Uterus (tissue), 2 donors: ENCODE data around the gene SEMA4G.

Source experiments
- CTCF ChIP-seq, 4 experiments: fragments of 200-600 bp in 2 of 4; fragments of 450-650 bp in 2 of 4; sonication (generic) in 2 of 4; IDR thresholded peaks; one replicate each; pipeline ENCODE4 v1.5.1; 2016 to 2019; ENCODE audit warnings: antibody characterized with exemption in 4 of 4, mild to moderate bottlenecking in 2 of 4, moderate library complexity in 1 of 4
- POLR2A ChIP-seq, 2 donors: fragments of 450-650 bp; IDR thresholded peaks; one replicate each; pipeline ENCODE4 v1.6.1; 2016; ENCODE audit warnings: antibody characterized with exemption in 2 of 2, mild to moderate bottlenecking in 1 of 2, moderate library complexity in 1 of 2

- TF ChIP-seq CTCF (IDR thresholded peaks at IDR 0.05) (no peak), POLR2A (IDR thresholded peaks at IDR 0.05) (no peak)
Measured at GRCh38 chr10:100989088-100989487, 19.8 kb downstream of the SEMA4G start.
